Measurements from ENCODE around the gene GPR156. TPM values are rescaled to one million over a fixed set of nuclear protein-coding genes. Genes with fewer than 3 reads are reported as not detected.
"Not testable (repeated sequence)": the region's sequence is repeated elsewhere in the genome, so short reads cannot be mapped to it uniquely, and the experiment has no call there.

Gene GPR156
- total and polyA plus RNA-seq, 8 donors = 0.13 to 0.89 (median 0.37) TPM; not detected in 5

GRCh38 chr3:120324190-120324589 is 39.2 kb upstream of the GPR156 start:
- 63 to 91% (median 77%) methylated on average over 1 of the region's 1 CpG for WGBS, 5 donors
- intact Hi-C loops (cut with DNase I; ENCODE audit: low total_unique reads) = no loop called here
- TF ChIP-seq CTCF (IDR thresholded peaks at IDR 0.05) (no peak), POLR2A (IDR thresholded peaks at IDR 0.05) (no peak), POLR2AphosphoS5 (IDR thresholded peaks at IDR 0.05) (no peak), EP300 (IDR thresholded peaks at IDR 0.05) (no peak)

GRCh38 chr3:120323761-120324160 is 38.7 kb upstream of the GPR156 start:
- 87 to 89% (median 88%) methylated on average over 4 of the region's 4 CpGs for WGBS, 5 donors
- H3K27ac ChIP-seq; H3K9me3 ChIP-seq; intact Hi-C loops (cut with DNase I; ENCODE audit: low total_unique reads); H3K4me3 ChIP-seq; H3K4me1 ChIP-seq; H3K27me3 ChIP-seq; DNase-seq: not testable (repeated sequence)
- peaks cover 2 to 42% (median 39%) of the 10 kb centered on the region in 4 donors for H3K36me3 ChIP-seq

More at GRCh38 chr3:120324190-120324589, 39.2 kb upstream of the GPR156 start:
- Histone ChIP-seq H3K4me3 (no peak overlapping the region), H3K27ac (no peak overlapping the region), H3K4me1 (no peaks in the 10 kb centered on the region), H3K9me3 (peaks cover 0 to 3% (median 0%) of the 10 kb centered on the region in 4 donors), H3K36me3 (peaks cover 2 to 46% (median 42%) of the 10 kb centered on the region in 4 donors), H3K27me3 (no peaks in the 10 kb centered on the region)
- DNase-seq = no peak

GRCh38 chr3:120311863-120312794 is 27.1 kb upstream of the GPR156 start:
- 91 to 95% (median 94%) methylated on average over 24 of the region's 24 CpGs for WGBS, 5 donors
- intact Hi-C loops (cut with DNase I; ENCODE audit: low total_unique reads) = no loop called here
- Histone ChIP-seq H3K36me3 (no peaks in the 10 kb centered on the region), H3K4me3 (no peak overlapping the region), H3K27ac (no peak overlapping the region), H3K27me3 (no peaks in the 10 kb centered on the region), H3K9me3 (peaks cover 3 to 11% (median 6%) of the 10 kb centered on the region in 4 donors), H3K4me1 (no peaks in the 10 kb centered on the region)
- DNase-seq = no peak
- TF ChIP-seq CTCF (IDR thresholded peaks at IDR 0.05) (no peak), POLR2AphosphoS5 (IDR thresholded peaks at IDR 0.05) (no peak), POLR2A (IDR thresholded peaks at IDR 0.05) (no peak), EP300 (IDR thresholded peaks at IDR 0.05) (no peak)

DNA sequence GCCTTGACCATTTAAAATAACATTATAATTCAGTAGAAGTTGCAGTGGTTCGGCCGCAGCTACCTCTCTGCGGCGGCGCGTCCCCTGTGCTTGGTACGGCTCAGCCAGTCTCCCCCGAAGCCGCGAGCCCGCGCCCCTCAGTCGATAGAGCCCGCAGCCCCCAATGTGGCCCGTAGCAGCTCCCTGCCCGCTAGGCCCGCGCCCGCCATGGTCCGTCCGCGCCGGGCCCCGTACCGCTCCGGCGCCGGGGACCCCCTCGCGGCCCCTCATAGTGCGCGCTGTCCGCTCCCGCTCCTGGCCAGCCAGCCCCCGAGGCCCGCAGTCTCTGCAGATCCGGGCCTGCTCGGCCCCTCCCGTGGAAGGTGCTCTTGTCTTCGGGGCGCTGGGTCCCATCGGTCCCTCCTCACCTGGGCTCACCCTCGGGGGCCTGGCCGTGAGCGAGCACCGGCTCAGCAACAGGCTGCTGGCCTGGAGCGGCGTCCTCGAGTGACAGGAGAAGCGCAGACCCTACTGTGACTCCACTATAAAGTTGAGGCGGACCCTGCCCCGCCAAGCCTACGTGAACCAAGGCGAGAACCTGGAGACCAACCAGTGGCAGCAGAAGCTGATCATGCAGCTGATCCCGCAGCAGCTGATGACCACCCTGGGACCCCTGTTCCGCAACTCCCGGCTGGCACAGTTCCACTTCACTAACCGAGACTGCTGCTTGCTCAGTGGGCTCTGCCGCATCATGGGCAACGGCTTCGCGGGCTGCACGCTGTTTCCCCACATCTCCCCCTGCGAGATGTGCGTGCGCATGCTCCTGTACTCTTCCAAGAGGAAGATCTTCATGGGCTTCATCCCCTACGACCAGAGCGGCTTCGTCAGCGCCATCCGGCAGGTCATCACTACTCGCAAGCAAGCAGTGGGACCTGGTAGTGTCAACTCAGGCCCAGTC is 21.8 kb upstream of the GPR156 start:
- Histone ChIP-seq H3K4me1 (no peaks in the 10 kb centered on the region), H3K36me3 (no peaks in the 10 kb centered on the region), H3K27ac (no peak overlapping the region), H3K4me3 (no peak overlapping the region), H3K9me3 (no peaks in the 10 kb centered on the region), H3K27me3 (peaks cover 0 to 7% (median 0%) of the 10 kb centered on the region in 3 donors)
- intact Hi-C loops (cut with DNase I; ENCODE audit: low total_unique reads) = no loop called here
- DNase-seq = no peak
- 70 to 78% (median 73%) methylated on average over 50 to 72 of the region's 72 CpGs for WGBS, 5 donors
- TF ChIP-seq CTCF (IDR thresholded peaks at IDR 0.05) (no peak), POLR2A (IDR thresholded peaks at IDR 0.05) (no peak), POLR2AphosphoS5 (IDR thresholded peaks at IDR 0.05) (no peak)
